Liver (tissue), 9 donors: Measurements from ENCODE around the gene MMP8. TPM values are rescaled to one million over a fixed set of nuclear protein-coding genes. Genes with fewer than 3 reads are reported as not detected.

Source experiments
- DNase-seq: peaks from one replicate; pipeline ENCODE4 v3.0.0-alpha.2; 2017; ENCODE audit warnings: low spot score
- H3K27ac ChIP-seq, 2 donors: one replicate each; pipeline ENCODE4 v1.7.0; 2013; ENCODE audit warnings: inconsistent platforms in 2 of 2, low read length in 2 of 2, control low read depth in 1 of 2, low read depth in 1 of 2, mild to moderate bottlenecking in 1 of 2
- H3K27me3 ChIP-seq, 4 donors: one replicate each; pipeline versions ENCODE4 v1.6.1 to v1.7.0; 2013; ENCODE audit warnings: low read length in 3 of 4, inconsistent platforms in 1 of 4, mild to moderate bottlenecking in 1 of 4, moderate library complexity in 1 of 4; ENCODE audit not compliant: control insufficient read depth in 4 of 4, insufficient read depth in 4 of 4
- H3K36me3 ChIP-seq, 4 donors: one replicate each; pipeline versions ENCODE4 v1.6.1 to v1.7.0; 2013; ENCODE audit warnings: low read length in 3 of 4, mild to moderate bottlenecking in 3 of 4, low read depth in 1 of 4, moderate library complexity in 1 of 4; ENCODE audit not compliant: control insufficient read depth in 4 of 4, insufficient read depth in 3 of 4
- H3K4me1 ChIP-seq, 4 donors: one replicate each; pipeline versions ENCODE4 v1.6.1 to v1.7.0; 2013; ENCODE audit warnings: low read length in 3 of 4, mild to moderate bottlenecking in 3 of 4, moderate library complexity in 1 of 4; ENCODE audit not compliant: control insufficient read depth in 4 of 4, insufficient read depth in 4 of 4
- H3K4me3 ChIP-seq, 3 donors: one replicate each; pipeline versions ENCODE4 v1.6.1 to v1.7.0; 2013; ENCODE audit warnings: low read length in 3 of 3, control low read depth in 1 of 3, low read depth in 1 of 3, mild to moderate bottlenecking in 1 of 3
- H3K9ac ChIP-seq, 2 donors: one replicate each; pipeline ENCODE4 v1.7.0; 2013; ENCODE audit warnings: low read length in 2 of 2, mild to moderate bottlenecking in 2 of 2, moderate library complexity in 2 of 2, control low read depth in 1 of 2, low read depth in 1 of 2
- H3K9me3 ChIP-seq, 4 donors: one replicate each; pipeline versions ENCODE4 v1.6.1 to v1.7.0; 2013; ENCODE audit warnings: low read length in 3 of 4; ENCODE audit not compliant: control insufficient read depth in 4 of 4
- EGR1 ChIP-seq, 2 donors: IDR thresholded peaks; 2 replicates each; pipeline ENCODE4 v1.6.1; 2016 to 2018; ENCODE audit warnings: antibody characterized with exemption in 2 of 2, low read depth in 2 of 2
- FOXA1 ChIP-seq: IDR thresholded peaks from 2 replicates; pipeline ENCODE4 v1.6.1; 2016; ENCODE audit warnings: antibody characterized with exemption
- FOXA2 ChIP-seq: IDR thresholded peaks from 2 replicates; pipeline ENCODE4 v1.6.1; 2016; ENCODE audit warnings: antibody characterized with exemption
- GABPA ChIP-seq, 2 donors: IDR thresholded peaks in 1 of 2; conservative IDR thresholded peaks in 1 of 2; 2 replicates each; pipeline ENCODE4 v1.6.1; 2016; ENCODE audit warnings: antibody characterized with exemption in 2 of 2, mild to moderate bottlenecking in 1 of 2, moderate library complexity in 1 of 2
- HNF4A ChIP-seq, 2 donors: conservative IDR thresholded peaks; 2 replicates each; pipeline ENCODE4 v1.6.1; 2016; ENCODE audit warnings: antibody characterized with exemption in 2 of 2, mild to moderate bottlenecking in 2 of 2
- HNF4G ChIP-seq: IDR thresholded peaks from 2 replicates; pipeline ENCODE4 v1.6.1; 2016; ENCODE audit warnings: antibody characterized with exemption
- JUND ChIP-seq, 2 donors: IDR thresholded peaks; 2 replicates each; pipeline ENCODE4 v1.6.1; 2016; ENCODE audit warnings: antibody characterized with exemption in 2 of 2
- NR2F2 ChIP-seq: IDR thresholded peaks from 2 replicates; pipeline ENCODE4 v1.6.1; 2016; ENCODE audit warnings: antibody characterized with exemption
- RAD21 ChIP-seq, 2 donors: IDR thresholded peaks; 2 replicates each; pipeline ENCODE4 v1.6.1; 2016; ENCODE audit warnings: antibody characterized with exemption in 2 of 2, mild to moderate bottlenecking in 2 of 2
- RXRA ChIP-seq, 2 donors: IDR thresholded peaks; 2 replicates each; pipeline ENCODE4 v1.6.1; 2017 to 2018; ENCODE audit warnings: antibody characterized with exemption in 2 of 2, mild to moderate bottlenecking in 1 of 2
- SP1 ChIP-seq: IDR thresholded peaks from 2 replicates; pipeline ENCODE4 v1.6.1; 2018; ENCODE audit warnings: antibody characterized with exemption, mild to moderate bottlenecking
- TAF1 ChIP-seq: conservative IDR thresholded peaks from 2 replicates; pipeline ENCODE4 v1.6.1; 2016; ENCODE audit warnings: antibody characterized with exemption, mild to moderate bottlenecking
- YY1 ChIP-seq: IDR thresholded peaks from 2 replicates; pipeline ENCODE4 v1.6.1; 2016; ENCODE audit warnings: antibody characterized with exemption, mild to moderate bottlenecking
- polyA plus RNA-seq, 2 donors: library from polyadenylated mRNA; stranded (reverse) in 1 of 2; unstranded in 1 of 2; fragments of 200-250 nt in 1 of 2; fragments of >200 nt in 1 of 2; fragmentation: Nextera tagmentation in 1 of 2; extraction: Ambion mirVana in 1 of 2; gene quantifications; one replicate each; pipeline versions ENCODE4 v1.2.1 to v1.2.3, GENCODE V29; 2013 to 2015
- total RNA-seq, 2 donors: library from RNA; depleted of rRNA; stranded (reverse); fragments of >200 nt; gene quantifications; one replicate each; pipeline ENCODE4 v1.2.3, GENCODE V29; 2014
- TF ChIP-seq, protein P1 (sequence below): fragments of 150-350 bp; IDR thresholded peaks from 2 replicates; pipeline ENCODE4 v1.5.1; 2017; ENCODE audit warnings: improper control_type of control experiment, low read depth, low read length; ENCODE audit not compliant: missing input control
- TF ChIP-seq, protein P2 (sequence below): IDR thresholded peaks from 2 replicates; pipeline ENCODE4 v1.6.1; 2016; ENCODE audit warnings: antibody characterized with exemption
- TF ChIP-seq, protein P3 (sequence below): IDR thresholded peaks from 2 replicates; pipeline ENCODE4 v1.6.1; 2016; ENCODE audit warnings: antibody characterized with exemption
- TF ChIP-seq, protein P4 (sequence below): IDR thresholded peaks from 2 replicates; pipeline ENCODE4 v1.6.1; 2016; ENCODE audit warnings: antibody characterized with exemption, mild to moderate bottlenecking
- TF ChIP-seq, protein P5 (sequence below): IDR thresholded peaks from 2 replicates; pipeline ENCODE4 v1.6.1; 2016; ENCODE audit warnings: antibody characterized with exemption
- donor health status: healthy.
- donor health status: healthy.
- donor health status: healthy.
- donor health status: healthy.
- donor health status: healthy.

MMP8 gene
- total and polyA plus RNA-seq, 4 donors: 0.15 to 3.5 (median 0.36) TPM

DNA sequence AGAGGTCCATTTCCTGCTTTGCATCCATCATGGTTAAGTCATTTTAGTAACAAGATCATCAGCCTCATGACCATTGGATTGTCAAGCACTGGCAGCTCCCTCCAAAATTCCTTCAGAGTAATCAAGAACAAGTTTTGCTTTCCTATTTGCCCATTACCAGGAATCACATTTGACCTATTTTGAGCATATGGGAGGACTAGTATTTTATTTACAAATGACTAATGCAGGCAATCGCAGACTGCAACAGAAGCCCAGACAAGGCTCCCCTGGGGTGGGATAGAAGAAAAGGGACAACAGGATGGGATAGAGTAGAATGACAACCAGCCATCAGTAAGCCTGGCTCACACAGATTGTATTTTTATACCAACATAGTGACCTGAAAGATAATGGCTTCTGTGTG lies 46.6 kb upstream of the MMP8 start (continued):
- TF ChIP-seq FOXA2: no peak
- TF ChIP-seq HNF4A (conservative IDR thresholded peaks at IDR 0.05): no peak
- TF ChIP-seq SP1: no peak
- TF ChIP-seq RXRA (IDR thresholded peaks at IDR 0.05): no peak
- TF ChIP-seq NR2F2: no peak
- TF ChIP-seq YY1: no peak

DNA sequence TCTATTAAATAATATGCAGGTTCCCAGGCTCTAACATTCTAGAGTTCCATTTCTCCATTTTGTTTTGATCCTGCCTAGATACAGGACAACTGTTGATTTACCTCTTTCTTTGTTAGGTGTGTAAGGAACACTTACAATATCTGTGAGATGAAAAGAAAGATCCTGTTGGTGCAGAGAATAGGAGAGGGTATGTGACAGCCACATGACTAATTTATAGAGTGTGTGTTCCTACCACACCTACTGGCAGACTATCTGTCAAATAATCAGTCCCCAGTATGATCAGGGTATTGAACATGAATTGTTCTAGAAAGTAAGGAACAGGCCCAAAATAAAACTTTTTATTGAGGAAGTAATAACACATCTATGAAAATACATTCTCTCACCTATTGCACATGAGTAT lies 45.4 kb upstream of the MMP8 start:
- TF ChIP-seq SP1 (no peak), RXRA (IDR thresholded peaks at IDR 0.05) (no peak), GABPA (IDR thresholded peaks at IDR 0.05 in 1 of 2, conservative IDR thresholded peaks at IDR 0.05 in 1 of 2) (no peak), YY1 (no peak), TAF1 (no peak), NR2F2 (no peak), EGR1 (IDR thresholded peaks at IDR 0.05; ENCODE audit: low read depth in 2 of 2) (no peak), JUND (IDR thresholded peaks at IDR 0.05) (no peak), HNF4G (no peak), FOXA2 (no peak), RAD21 (IDR thresholded peaks at IDR 0.05) (no peak), HNF4A (conservative IDR thresholded peaks at IDR 0.05) (no peak), FOXA1 (no peak)
- TF ChIP-seq, protein P1, sequence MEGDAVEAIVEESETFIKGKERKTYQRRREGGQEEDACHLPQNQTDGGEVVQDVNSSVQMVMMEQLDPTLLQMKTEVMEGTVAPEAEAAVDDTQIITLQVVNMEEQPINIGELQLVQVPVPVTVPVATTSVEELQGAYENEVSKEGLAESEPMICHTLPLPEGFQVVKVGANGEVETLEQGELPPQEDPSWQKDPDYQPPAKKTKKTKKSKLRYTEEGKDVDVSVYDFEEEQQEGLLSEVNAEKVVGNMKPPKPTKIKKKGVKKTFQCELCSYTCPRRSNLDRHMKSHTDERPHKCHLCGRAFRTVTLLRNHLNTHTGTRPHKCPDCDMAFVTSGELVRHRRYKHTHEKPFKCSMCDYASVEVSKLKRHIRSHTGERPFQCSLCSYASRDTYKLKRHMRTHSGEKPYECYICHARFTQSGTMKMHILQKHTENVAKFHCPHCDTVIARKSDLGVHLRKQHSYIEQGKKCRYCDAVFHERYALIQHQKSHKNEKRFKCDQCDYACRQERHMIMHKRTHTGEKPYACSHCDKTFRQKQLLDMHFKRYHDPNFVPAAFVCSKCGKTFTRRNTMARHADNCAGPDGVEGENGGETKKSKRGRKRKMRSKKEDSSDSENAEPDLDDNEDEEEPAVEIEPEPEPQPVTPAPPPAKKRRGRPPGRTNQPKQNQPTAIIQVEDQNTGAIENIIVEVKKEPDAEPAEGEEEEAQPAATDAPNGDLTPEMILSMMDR: no peak
- TF ChIP-seq, protein P2, sequence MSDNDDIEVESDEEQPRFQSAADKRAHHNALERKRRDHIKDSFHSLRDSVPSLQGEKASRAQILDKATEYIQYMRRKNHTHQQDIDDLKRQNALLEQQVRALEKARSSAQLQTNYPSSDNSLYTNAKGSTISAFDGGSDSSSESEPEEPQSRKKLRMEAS: no peak
- TF ChIP-seq, protein P3, sequence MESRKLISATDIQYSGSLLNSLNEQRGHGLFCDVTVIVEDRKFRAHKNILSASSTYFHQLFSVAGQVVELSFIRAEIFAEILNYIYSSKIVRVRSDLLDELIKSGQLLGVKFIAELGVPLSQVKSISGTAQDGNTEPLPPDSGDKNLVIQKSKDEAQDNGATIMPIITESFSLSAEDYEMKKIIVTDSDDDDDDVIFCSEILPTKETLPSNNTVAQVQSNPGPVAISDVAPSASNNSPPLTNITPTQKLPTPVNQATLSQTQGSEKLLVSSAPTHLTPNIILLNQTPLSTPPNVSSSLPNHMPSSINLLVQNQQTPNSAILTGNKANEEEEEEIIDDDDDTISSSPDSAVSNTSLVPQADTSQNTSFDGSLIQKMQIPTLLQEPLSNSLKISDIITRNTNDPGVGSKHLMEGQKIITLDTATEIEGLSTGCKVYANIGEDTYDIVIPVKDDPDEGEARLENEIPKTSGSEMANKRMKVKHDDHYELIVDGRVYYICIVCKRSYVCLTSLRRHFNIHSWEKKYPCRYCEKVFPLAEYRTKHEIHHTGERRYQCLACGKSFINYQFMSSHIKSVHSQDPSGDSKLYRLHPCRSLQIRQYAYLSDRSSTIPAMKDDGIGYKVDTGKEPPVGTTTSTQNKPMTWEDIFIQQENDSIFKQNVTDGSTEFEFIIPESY: no peak
- TF ChIP-seq, protein P4, sequence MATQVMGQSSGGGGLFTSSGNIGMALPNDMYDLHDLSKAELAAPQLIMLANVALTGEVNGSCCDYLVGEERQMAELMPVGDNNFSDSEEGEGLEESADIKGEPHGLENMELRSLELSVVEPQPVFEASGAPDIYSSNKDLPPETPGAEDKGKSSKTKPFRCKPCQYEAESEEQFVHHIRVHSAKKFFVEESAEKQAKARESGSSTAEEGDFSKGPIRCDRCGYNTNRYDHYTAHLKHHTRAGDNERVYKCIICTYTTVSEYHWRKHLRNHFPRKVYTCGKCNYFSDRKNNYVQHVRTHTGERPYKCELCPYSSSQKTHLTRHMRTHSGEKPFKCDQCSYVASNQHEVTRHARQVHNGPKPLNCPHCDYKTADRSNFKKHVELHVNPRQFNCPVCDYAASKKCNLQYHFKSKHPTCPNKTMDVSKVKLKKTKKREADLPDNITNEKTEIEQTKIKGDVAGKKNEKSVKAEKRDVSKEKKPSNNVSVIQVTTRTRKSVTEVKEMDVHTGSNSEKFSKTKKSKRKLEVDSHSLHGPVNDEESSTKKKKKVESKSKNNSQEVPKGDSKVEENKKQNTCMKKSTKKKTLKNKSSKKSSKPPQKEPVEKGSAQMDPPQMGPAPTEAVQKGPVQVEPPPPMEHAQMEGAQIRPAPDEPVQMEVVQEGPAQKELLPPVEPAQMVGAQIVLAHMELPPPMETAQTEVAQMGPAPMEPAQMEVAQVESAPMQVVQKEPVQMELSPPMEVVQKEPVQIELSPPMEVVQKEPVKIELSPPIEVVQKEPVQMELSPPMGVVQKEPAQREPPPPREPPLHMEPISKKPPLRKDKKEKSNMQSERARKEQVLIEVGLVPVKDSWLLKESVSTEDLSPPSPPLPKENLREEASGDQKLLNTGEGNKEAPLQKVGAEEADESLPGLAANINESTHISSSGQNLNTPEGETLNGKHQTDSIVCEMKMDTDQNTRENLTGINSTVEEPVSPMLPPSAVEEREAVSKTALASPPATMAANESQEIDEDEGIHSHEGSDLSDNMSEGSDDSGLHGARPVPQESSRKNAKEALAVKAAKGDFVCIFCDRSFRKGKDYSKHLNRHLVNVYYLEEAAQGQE: no peak
- TF ChIP-seq, protein P5, sequence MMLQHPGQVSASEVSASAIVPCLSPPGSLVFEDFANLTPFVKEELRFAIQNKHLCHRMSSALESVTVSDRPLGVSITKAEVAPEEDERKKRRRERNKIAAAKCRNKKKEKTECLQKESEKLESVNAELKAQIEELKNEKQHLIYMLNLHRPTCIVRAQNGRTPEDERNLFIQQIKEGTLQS: no peak
- Histone ChIP-seq H3K36me3 (no peaks in the 10 kb centered on the region), H3K27me3 (peaks cover 0 to 4% (median 0%) of the 10 kb centered on the region in 4 donors), H3K4me1 (no peaks in the 10 kb centered on the region), H3K4me3 (no peak overlapping the region), H3K9me3 (no peaks in the 10 kb centered on the region), H3K9ac (no peak overlapping the region), H3K27ac (no peak overlapping the region)
- DNase-seq: no peak
